IPS-11a (cell line): Measurements from ENCODE around the gene RPS21.

ENCODE experiments used
- H3K4me3 ChIP-seq: one replicate; pipeline ENCODE4 v1.5.1; 2013; ENCODE audit warnings: low read depth, low read length, control low read depth

RPS21 gene

DNA sequence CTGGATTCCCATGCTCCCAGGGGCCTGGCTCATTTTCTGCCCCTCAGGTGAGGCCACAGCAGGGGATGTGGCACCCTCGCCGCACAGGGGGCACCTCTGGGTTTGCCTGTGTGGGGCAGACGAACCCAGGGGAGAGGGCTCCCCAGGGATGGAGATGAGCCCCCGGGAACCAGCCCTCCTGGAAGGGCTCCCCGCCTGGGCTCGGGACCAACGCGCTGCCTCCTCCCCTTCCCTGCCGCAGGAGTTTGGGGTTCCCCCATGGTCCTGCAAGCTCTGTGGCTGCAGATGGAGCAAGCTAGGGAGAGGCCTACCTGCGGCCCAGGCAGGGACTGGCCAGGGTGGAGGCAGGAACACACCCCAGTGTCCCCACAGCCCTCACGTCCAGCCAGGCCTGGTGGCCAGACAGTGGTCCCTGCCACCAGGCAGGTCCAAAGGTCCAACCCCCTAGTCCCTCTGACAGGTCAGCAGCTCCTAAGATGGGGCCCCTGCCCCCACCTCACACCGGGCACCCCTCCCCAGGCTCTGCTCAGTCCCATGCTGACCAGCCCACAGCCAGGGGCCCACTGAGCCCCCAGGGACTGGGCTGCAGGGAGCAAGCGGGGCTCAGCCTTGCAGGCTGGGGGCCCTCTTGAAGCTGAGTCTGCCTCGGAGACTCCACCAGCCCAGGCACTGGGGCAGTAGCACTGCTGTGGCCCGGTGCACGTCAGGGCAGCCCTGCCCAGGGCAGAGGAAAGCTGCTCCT is 33.4 kb upstream of the RPS21 start:
- H3K4me3 ChIP-seq = no peak overlapping the region

DNA sequence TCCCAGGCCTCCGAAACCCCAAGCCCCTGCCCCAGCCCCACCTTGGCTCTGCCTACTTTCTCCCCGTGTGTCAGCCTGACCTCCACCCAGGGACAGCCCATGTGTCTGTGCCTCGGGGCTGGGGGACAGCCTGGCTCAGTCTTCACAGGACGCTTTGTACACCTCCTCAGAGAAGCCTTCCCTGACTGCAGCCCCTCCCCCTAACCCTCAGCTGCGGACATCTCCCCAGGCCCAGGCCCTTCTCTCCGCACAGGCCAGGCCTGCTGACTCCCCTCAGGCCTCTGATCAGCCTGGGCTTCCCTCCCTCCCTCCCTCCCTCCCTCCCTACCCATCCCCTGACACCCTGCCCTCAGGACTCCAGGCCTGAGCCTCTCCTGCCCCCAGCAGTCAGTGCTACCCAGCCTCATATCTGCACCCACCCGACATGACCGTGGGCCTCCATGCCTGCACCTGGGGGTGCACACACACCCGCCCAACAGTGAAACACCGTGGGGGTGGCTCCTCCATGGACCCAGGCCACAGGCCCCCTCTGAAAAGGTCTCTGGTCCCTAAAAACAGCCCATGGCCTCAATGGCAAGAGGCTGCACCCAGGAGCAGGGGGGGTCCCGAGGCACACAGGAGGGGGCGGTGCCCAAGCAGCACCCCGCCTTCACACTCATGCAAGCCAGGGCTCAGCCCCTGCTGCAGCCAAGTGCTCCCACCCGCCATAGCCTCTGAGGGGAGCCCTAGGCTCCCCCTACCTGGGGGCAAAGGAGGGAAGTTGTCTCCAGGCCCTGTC is 32.7 kb upstream of the RPS21 start:
- no peak overlapping the region for H3K4me3 ChIP-seq

DNA sequence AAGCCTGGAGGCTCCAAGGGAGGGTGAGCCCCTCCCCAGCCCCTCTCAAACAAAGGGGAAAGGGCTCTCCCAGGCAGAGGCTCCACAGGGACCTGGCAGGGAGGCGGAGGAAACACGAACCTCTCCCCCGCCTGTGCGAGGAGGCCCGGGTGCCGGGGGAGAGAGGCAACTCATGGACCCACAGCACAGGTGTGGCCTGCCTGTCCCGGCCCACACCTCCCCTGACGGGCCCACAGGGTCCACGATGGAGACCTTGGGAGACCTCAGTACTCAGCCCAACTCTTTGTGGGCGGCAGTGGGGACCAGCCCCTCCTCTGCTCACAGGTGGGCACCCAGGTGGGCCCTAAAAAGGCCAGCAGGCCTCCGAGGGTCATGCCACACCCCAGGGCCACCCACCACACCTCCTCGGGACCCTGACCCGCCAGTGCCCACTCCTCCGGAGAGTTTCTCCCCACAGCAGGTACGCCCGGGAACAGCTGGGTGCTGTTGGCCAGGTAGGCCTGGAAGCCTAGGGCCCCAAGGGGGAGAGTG is 32.0 kb upstream of the RPS21 start:
- H3K4me3 ChIP-seq = no peak overlapping the region

DNA sequence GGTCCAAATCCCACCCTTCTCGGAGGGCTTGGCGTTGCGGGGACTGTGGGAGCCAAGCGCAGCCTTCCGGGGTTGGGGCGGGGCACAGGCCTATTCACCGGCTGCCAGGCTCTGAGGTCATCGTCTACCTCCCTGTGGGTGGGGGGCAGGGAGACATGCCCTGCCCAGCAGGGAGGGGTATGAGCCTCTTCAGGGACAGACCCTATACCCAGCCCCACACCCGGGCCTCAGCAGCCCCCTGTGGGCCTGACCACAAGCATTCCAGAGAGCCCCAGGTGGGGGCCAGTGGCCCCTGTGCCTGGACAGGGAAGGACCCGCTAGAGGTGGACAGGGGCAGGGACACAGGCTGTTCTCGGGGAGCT is 31.4 kb upstream of the RPS21 start:
- no peak overlapping the region for H3K4me3 ChIP-seq

DNA sequence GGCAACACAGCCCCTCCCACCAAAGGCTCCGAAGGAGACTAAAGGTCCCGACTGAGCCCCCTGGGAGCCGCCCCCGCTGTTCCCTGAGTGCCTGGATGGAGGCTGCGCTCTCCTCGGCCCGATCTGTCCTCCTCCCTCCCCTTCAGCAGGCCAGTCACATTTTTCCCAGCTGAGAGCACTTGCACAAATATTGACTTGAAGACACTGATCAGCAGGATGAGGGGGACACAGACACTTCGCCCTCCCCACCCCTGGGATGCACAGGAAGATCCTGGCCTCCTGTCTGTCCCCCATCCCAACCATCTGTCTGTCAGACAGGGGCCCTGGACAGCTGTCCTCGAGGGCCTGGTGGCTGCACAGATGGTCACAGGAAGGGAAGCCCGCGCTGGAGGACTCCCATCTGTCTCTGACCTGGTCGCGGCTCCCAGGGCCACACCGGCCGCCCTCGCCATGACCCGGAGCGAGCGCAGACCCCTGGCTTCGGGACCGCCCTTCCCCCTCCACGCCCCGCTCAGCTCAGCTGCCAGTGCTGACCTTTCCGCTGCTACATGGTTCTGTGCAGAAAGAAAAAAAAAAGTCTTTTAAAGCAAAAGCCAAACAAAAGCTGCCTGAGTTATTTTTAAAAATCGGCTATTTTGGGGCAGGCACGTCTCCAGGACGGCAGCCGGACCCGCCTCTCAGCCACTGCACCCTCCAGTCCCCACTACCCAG is 30.9 kb upstream of the RPS21 start:
- H3K4me3 ChIP-seq = no peak overlapping the region

DNA sequence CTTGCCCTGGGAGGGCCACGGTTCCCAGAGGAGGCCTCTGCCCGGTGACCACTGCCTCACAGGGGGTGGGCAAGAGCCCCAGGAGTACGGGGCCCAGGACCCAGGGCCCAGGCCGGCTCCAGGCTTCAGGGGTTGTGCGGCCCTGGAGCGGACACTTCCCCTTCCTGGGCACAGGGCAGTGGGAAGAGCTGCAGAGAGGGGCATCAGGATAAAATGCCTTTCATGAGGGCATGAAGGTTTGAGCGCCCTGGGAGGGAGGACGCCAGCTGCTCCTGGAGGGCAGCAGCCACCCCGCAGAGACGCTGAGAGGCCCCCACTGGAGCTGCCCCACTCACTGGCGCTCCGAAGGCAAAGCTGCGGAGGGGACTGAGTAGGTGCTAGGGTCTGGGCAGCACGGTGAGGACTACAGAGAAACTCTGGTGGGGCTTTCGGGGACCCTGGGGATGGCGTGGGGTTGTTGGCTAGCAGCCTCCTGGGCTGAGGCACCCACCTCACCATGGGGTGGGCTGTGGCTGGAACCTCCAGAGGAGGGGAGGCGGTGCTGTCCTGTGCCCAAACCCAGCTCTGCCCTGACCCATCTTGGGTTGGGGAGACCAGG is 30.2 kb upstream of the RPS21 start:
- H3K4me3 ChIP-seq = no peak overlapping the region

DNA sequence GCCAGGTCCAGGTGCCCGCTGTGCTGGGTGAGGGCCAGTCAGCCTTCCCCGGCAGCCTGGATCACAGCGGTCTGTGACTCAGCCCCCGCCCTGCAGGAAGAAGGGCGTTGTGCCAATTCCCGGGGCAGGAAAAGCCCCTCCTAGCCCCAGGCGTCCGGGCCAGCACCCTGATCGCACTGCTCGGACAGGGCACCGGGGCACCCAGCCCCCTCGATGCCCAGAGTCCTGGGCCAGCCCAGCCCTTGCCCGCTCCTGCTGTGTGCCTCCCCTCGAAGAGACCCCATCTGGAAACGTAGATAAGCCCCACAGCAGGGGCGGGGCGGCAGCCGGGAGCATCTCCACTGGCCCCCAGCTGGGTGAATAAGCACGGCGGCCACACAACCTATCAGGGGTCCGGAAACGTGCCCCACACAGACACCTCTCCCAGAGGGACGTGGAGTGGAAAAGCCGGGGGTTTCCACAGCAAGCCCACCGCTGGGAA is 29.7 kb upstream of the RPS21 start:
- H3K4me3 ChIP-seq = no peak overlapping the region

DNA sequence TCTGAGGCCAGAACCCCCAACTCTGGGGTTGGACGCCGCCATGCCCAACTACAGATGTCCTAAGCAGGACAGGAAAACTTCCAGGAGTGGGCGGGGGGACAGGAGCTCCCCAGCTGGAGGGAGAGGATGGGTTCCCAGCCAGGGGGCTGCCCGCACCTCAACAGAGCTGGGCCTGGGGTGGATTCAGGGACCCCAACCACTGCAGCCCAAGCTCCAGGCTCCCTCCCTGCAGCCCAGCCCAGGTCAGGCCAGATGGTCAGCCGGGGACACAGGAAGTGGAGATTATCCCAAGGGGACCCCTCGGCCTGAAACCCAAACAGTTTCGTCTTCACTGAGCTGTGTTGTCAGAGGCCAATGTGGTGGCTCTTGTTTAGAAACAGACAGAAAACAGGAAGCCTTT is 29.2 kb upstream of the RPS21 start:
- no peak overlapping the region for H3K4me3 ChIP-seq

DNA sequence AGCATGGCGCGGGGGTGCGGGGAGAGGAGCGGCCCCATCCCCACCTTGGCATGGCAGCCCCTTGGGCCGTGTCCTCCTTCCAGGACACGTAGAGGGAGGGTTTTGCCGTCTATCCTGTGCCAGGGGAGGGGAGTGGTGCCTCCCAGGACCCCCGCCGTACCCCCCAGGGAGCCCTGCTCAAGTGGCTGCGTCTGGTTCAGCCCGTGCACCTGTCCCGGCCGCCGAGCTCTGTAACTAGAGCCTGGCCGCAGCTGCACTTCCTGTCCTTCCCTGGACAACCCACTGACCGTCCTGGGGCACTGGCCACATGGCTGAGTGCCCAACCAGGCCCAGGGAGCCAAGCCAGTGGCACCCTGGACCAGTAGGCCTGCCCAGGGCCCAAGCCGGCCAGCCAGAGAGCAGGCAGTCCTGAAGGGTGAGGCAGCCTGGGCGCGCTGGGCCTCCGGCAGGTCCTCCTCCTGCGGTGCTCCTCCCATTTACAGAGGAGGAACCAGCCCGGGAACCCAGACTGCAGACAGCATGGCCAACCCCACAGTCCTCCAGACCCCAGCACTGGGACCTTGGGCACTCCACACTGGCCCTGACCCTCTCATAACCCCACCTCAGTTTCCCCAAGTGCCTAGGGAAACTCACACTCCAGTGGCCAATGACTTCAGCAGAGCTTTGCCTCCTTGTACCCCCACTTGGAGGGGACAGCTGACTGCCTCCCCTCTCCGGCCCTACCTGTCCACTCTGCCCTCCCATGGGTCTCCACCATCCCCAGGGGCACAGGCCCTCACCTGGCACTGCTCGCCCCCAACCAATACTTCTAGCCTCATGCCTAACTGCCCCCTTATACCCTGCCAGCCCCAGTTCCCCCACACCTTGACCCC is 28.5 kb upstream of the RPS21 start:
- no peak overlapping the region for H3K4me3 ChIP-seq

DNA sequence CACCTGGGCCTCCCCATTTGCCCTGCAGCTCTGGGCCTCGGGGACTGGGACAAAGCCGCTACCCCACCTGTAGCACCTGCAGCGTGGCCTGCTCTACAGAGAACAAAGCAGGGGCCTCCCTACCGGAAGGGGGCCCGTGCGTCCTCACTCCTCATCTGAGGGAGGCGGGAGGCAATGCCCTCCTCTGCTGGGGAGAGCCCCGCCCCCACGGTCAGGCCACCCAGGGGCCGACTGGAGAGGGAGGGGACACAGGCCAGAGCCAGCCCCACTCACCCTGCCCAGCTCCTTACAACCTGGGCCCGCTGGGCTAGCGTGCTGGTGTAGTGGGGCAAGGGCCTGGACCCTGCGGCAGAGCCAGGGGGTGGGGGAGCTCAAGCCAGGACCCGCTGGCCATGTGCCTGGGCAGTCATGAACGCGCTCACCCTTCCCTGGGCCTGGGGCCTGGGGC is 27.8 kb upstream of the RPS21 start:
- no peak overlapping the region for H3K4me3 ChIP-seq

DNA sequence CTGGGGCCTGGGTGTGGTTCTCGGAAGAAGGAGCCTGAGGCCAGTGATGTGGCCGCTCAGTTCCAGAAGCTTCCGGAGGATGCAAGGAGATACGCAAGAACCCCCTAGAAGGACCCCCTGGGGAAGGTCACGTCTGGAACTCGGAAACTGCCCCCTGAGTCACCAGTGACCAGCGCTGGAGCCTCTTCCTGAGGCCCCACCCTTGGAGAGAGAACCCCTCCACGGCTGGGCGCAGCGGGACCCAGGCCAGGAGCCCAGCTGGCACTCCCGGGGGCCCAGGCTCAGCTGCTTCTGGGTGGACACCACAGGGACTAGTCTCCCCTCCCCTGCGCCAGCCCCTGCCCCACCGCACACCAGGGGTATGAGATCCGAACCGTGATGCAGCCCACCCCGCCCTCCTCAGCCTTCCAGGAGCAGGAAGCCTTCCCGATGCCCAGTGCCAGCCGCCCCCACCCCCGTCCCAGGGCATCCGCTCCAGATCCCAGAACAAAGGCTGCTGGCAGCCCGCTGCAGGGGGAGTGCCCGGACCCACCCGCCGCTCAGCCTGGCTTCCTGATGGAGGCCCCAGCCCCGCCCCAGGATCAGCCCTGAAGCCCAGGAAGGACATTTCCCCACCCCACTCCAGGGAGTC is 27.3 kb upstream of the RPS21 start:
- no peak overlapping the region for H3K4me3 ChIP-seq

DNA sequence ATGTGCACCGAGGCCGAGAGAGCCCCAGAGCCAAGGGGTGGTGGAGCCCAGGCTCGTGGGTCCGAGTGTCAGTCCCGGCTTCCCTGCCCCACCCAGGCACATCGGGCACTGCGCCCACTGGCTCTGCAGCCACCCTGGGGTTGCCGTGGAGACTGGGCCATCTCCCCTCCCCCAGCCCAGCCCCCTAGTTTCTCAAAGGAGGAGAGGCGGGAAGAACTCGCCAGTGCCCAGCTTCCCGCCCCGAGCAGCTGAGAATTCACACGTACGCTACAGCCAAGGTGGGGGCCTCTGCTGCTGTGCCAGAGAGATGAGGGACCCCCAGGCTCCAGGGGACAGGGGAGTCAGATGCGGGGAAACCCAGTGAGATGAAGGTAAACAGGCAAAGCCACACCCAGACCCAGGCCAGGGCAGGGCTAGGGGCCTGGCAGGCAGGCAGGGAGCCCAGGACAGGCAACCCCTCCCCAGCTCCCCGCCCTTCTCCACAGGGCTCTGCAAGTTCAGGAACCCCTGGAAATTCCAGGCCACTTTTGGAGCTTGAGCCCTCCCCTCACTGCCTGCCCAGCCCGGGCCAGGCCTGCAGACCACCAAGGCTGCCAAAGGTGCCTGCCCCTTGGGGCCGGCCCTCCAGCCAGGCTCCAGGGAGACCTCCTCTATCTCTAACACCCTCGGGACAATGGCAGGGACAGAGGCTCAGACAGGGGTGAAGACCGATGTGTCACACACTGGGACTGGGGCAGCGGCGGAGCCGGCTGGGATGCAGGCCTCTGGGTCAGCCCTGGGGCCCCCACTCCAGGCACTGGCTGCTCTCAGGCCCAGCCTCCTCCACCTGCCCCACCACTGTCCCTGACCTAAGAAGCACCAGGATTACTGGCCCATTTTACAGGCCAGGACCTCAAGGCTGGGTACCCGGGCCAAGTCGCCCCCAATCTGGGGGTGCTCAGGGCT is 25.8 kb upstream of the RPS21 start:
- no peak overlapping the region for H3K4me3 ChIP-seq

DNA sequence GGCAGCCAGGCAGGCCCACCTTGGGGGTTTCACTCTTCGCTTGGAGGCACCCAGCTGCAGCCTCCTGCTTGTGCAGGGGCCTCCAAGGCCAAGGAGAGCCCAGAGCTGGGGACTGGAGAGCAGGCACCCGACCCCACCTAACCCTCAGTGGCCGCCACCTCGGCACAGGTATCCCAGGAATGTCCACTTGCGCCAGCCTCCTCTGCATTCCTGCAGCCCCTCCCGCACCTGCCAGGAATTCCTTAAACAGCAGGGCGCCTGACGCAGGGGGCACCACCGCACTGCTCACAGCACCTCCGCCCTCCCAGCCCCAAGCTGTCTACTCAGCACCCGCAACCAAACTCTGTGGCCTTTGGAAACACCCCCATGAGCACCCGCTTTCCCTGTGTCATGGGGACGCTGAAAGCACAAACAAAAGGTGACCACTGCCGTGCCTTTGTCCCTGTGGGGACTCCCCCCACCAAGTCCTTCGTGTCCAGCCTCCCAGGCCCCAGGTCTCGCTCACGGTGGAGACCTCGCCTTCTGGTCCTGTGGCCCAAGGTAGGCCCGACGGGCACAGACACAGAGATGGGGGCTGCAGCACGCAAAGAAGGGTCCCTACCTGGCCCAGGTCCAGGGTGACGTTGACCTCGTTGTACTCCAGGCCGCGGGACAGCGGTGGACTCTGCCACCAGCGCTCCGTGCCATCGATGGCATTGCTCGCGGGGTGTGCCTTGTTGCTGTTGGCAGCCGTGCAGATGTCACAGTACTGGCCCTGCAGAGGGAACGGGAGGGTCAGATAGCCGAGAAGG is 24.9 kb upstream of the RPS21 start:
- H3K4me3 ChIP-seq = no peak overlapping the region

DNA sequence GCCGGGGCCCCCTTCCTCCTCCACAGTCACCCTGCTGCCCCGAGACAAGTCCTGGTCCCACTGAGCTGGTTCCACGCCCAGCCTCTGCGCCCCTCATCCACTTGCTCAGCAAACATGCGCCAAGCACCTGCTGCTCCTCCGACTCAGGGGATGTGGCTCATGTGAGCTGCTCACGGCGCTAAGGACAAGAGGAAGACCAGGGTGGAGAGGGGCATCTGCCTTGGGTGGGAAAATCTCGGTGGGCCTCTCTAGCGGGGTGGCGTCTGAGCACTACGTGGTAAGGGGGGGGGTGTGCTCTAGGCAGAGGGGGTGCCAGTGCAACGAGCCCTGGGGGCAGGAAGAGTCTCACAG is 24.3 kb upstream of the RPS21 start:
- H3K4me3 ChIP-seq = no peak overlapping the region

DNA sequence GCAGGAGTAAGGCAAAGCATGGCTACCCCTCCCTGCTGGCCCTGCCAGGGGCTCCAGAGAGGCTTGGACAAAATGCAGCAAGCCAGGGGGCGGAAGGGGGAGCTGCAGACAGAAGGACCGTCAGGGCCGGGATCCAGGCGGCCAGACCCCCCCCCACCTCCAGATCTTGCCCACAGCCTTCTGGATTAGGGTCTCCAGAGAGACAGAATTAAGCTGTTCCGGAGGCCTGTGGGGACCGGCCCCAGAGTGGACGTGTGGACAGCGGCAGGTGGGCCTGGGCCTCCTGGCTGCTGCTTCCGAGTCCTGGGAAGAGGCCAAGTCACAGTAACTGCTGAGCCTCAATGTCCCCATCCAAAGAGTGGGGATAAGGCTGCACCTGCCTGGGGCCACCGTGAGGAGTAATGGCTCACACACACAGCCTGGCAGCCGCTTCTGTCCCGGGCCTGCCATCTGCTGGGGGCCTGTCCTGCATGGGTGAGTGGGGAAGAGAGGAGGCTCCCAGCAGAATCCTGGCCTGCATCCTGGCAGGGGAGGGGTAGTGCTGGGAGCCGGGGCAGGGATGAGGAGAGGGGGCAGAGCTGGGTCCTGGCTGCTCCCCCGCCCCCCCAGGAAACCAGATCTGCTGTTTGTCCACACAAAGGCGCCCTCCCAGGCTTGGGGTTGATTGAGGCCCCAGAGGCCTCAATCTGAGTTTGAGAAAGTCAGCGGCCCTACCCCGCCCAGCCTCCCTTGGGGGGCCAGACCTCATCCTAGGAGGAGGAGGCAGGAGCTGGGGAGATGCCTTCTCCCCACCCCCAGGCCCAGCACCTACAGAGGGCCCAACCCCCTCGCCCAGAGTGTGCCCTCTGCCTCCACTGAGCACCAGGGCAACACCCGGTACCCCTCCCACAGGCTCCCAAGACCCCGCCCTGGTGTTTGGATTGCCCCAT is 23.6 kb upstream of the RPS21 start:
- no peak overlapping the region for H3K4me3 ChIP-seq

DNA sequence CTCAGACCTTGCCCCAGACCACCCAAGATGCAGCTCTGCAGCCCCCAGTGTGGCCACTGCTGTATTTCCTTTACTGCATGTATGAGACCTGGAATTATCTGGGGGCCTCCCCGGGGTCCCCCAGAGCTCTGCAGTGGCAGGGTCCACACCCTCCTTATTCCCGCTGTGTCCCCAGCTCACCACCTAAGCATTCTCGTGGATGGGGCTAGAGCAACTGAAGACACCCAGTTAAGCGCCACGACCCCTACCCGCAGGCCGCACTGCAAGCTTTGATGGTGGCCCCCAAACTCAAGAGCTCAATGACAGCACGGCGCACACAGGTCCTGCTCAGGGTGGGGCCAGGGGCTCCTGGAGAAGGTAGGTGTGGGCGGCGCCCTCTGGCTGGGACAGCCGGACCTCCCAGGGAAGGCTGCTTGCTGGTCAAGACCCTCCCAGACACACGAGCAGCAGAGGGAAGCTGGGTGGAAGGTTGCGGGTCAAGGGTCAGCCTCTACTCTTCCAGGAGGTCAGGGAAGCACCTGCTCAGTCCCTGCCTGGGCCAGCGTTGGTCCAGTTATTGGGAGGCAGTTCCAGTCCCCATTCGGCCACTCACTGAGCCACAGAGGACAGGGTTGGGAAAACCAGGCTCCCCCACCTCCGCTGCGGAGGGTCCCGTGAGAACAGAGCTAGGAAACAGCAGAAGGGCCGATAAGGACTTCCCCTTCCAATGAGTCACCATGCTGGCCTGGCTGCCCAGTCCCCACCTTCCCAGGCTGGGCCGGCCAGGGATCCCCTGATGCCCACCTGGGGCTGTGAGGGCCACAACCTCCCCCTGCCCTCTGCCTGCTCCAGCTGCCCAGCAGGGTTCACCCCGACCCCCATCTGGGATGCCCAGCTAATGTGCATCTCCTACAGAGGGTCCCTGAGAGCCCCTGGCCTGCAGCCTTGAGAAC is 22.7 kb upstream of the RPS21 start:
- H3K4me3 ChIP-seq = no peak overlapping the region
